NCI-H1105 (cell line): Measurements from ENCODE around the gene ACBD6.

Experiments used
- DNase-seq: peaks from one replicate; lab custom pipeline; 2025; lab: John Stamatoyannopoulos, UW

Gene ACBD6

DNA sequence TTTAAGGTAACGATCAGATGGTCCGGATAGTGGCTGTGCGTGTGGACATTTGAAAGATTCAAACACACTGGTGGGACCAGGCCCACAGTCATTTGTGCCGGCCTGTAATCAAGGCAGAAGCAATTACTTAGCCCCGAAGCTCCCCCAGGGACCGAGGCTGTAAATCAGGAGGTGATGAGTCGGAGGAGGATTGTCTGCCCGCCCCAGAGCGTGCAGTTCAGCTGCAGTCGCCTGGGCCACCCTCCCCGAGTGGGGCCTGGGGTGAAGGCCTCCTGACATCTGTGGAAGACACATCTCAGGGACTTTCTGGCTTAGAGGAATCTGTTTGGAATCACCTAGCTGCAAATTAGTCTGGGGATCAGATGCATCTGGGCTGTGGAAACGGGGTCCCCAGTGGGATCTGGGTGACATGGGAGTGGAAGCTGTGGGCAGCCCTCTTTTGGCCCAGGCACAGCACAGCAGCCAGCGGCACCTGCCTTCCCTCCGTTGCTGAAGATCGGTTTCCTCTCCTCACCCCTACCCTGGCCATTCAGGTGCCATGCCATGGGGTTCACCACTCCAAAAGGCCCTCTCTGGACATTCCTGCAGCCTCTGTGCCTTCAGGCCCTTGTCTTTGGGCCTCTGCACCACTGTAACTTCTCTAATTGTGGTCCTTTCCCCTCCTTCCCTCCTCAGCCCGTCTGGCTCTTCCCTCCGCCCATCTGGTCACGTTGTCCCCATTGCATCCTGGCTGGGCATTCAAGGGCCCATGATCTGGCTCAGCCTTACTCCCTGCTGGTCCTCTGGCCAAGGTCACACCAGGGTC, 246.6 kb downstream of the ACBD6 start:
- no peak for DNase-seq

DNA sequence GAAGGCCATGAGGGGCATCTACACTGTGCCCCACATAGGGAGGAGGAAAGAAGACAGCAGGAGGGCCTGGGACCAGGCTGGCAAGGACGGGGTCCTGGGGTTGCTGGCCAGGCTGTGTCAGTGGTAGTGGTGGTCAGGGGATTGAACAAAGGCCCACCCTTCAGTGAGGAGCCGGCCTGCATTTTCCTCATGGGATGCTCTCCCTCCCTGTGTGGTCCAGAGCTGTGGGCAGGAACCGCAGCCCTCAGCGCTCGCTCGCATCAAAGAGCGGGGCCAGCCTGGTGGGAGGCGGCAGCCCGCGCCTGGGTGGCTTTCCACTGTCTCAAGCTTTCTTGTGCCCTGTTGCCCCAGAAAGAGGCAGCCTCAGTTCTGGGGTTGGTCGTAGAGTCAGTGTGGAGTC, 247.5 kb downstream of the ACBD6 start:
- no peak for DNase-seq

DNA sequence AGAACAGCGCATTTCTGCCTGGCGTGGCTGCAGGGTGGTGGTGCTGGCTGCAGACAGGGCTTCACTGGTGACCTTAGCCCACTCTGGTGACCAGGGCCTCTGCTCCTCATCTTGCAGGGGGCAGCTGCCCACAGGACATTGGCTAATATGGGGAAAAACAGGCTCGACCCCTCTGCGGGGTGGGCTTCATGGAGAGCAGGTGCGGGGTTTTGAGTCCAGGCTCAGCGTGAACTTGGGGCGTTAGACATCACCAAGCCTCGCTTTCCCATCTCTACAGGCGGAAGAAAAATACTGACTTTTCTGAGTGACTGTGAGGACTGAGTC, 247.9 kb downstream of the ACBD6 start:
- DNase-seq, result no peak

DNA sequence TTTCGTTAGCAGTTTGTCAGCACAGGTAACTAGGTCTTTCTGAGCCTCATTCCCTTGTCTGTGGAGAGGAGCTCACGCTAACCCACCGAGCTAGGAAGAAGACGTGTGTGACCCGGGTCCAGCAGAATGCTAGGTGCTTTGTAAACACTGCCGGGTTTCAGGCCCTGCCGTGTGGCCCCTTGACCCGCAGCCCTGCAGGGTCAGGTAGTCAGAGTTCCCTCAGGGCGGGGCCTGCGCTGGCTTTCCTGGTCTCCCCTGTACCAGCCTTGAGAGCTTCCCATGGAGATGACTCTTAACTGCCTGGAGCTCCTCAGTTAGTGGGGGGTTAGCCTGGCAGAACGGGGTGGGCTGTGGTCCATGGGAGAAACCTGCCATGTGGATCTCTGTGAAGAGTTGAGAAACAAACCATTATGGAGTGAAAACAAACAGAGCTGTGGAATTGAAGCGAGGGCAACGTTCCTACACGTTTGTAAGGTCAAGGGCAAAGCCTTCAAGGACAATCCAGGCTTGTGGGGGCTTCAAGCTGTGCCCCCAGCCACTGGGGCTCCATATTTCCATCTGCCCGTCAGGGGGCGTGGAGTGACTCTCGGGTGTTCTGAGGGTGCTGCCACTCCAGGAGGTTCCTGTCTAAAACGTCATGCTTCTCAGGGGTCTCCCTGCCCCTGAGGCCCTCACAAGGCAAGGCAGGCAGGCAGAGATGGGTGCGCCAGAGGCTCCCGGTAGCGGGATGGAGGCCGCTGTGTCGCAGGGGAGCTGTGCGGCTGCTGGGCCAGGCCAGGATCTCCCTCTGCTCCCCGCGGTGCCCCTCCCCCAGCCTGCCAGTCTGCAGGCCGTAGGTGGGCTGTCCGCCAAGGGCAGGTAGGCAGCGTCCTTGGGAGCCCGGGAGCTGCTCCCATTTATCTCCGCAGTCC, 248.5 kb downstream of the ACBD6 start:
- no peak for DNase-seq

DNA sequence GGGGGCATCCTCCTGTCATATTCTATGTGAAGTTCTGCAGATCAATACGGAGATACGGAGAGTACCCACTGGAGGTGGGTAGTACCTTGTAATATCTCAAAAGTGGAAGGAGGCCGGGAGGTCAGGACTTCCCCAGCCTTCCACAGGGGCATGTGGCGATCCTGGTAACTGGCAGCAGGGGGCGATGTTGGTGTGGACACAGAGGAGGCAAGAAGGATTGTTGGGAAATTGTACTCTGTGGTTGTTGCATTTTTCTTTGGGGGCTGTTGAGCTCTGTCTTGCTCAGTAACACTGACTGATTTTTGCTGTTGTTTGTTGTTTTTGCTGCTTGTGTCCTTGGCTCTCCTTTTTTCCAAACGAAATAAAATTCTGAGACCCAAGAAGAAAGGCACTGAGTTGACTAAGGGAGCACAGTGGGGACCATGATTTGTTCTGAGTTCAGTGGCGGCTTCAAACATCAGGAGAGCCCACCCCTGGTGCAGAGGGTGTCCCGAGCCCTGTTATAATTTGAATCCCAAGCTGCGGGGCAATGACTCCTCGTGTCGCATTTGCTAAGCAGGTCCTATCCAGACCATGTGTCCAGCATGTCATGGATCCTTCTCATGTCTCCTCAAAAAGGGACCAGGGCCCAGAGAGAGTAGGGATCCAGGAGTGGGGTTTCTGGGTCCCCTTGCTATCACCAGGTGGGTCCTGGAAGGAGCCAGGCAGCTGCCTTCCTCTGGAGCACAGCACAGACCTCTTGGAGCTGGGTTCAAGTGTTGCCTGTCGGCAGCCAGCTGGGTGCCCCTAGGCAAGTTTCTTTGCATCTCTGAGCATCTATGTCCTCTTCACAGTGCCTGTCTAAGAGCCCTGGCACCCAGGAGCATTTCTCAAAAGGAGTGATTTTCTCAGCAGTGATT, 249.5 kb downstream of the ACBD6 start:
- peak; percentile 24 for DNase-seq

DNA sequence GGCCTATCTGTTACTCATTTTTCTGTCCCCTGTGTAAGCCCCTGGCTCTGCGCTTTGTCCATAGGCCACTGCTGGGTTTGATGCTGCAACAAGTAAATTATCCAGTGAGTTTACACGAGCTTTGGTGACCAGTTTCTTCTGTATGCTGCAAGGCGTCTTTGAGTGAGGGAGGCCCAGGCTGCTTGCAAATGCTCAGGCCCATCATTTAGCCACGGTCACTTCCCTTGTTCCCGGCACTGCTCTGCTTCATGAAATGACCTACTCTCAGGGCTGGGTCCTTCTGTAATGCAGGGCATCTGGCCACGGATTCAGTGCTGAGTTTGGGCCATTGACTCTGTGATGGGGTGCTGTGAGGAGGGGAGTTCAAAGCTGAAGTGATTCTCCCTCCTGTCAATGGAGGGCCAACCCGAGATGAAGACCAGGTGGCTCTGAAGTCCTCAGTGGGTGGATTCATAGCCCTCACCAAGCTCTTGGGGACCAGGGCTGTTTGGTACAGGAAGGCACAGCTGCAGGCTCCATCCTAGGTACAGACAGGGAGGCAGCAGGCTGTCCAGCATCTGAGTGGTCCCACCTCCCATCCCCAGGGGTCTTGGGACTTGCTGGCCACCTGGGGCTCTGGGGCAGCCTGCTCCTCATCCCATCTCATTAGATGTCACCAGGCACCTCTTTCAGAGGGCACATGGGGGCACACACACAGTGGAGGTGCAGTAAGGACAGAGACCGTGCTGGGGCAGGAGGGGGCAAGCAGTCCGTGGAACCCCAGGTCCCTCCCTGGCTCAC, 250.7 kb downstream of the ACBD6 start:
- DNase-seq, result no peak

DNA sequence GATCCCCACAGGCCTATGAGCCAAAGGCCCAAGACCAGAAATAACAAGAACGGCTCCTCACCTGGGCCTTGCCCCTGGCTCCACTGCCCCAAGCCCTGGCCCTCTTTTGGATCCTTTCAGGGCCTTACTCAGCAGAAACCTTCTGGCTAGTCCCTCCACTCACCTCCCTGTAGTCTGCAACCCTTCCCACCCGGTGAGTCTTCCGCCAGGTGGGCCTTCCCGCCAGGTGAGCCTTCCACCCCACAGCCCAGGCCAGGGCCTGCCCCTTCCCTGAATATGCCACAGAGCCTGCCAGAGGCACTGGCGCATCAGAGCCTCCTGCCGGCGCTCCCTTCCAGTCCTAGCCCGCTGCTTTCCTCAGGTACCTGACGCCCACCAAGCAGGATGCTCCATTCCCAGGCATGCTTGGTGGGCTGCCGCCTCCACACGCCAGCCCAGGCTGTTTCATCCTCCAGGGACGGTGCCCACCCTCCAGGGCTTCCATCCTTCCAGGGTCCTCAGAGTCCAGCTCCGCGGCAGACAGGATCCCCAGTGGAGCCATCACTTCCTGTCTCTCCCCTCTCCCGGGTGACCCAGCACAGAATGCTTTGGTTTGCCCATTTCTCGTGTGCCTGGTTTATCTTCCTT, 251.4 kb downstream of the ACBD6 start:
- DNase-seq, result no peak

DNA sequence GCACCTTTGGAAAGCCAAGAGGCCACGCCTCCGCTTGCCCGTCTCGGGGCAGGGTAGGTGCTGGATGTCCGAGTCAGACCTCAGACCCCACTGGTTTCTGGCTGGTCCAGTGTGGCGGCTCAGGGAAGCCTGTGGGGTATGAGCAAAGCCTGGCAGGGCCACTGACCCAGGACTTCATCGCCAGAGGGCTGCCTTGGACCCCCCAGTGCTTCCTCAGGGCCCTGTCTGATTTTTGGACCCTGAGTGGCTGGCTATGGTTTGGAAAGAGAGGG, 251.9 kb downstream of the ACBD6 start:
- no peak for DNase-seq

DNA sequence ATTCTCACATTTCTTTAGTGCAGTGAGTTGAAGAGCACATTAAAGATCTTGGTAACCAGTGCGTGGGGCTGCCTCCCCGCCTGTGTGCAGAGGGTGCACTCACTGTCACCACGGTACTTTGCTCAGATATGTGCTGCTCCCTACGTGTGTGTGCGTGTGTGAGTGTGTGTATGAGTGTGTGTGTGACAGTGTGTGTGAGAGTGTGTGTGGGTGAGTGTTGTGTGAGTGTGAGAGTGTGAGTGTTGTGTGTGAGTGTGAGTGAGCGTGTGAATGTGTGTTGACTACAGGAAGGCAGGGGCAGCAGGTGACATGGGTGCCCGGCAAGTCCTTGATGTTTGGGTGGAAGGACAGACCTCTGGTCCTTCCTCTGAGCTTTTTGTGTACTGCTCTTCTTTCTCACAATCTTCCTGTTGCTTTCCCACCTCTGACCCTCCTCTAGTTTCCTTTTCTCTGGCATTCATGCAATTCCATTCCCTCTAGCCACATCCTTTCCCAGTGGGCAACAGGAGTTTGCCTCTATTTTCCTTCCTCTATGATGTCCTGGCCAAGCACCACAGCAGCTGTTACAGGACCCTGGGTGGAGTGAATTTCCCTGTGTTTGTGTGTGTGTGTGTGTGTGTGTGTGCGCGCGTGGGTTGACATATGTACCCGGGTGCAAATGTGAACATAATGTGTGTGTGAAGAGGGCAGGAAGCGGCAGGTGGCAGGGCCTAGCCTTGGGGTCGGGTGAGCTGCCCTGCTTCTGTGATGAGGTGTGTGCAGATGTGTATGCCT, 252.5 kb downstream of the ACBD6 start:
- no peak for DNase-seq

DNA sequence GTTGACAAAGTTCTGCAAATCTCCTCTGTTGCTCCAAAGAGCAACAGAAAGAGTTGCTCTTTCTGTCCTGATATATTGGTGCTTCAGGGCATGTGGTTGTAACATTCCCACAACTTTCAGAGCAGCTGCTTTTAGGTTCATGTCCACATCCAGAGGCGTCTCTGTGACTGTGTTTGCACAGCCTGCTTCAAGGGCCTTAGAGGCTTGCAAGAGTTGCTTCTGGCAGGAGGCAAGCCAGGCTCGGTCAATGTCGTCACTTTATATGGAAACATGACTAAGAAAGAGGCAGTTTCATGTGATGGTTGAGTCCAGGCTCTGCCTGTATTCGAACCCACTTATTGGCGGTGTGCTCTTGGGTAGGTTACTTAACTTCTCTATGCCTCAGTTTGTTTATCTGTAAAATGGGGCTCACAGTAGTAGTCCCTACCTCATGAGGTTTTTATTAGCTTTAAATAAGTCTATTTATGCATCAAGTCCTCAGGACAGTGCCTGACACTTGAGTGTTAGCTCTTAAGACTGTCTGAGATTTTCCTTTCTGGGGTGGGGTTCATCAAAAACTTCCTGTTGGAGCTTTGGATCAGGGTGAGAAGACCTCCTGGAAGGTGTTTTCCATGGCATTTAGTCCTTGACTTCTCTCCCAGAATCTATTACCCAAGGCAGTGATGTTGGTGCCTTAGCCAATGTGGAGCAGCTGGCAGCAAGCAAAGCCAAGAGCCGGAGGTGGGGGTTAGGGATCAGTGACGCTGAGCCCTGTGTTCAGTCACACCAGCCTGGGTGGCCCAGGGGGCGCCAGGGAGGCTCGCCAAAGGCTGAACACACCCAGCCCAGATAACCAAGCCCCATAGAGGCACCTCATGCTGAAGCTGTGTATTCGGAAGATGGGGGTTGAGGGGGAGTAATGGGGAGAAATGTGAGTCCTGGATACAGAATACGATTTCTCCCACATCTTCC, 253.4 kb downstream of the ACBD6 start:
- no peak for DNase-seq

DNA sequence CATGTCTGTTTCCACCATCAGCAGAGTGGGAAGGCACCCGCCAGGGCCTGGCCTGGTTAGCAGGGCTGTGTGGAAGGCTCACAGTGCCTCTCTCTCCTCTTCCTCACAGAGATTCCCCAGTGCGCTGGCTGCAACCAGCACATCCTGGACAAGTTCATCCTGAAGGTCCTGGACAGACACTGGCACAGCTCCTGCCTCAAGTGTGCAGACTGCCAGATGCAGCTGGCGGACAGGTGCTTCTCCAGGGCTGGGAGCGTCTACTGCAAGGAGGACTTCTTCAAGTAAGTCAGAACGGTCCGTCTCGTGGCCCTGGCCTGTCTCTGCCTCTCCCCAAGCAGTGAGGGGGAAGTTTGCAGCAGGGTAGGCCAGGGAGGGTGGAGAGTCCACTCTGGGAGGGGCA, 254.2 kb downstream of the ACBD6 start:
- no peak for DNase-seq

DNA sequence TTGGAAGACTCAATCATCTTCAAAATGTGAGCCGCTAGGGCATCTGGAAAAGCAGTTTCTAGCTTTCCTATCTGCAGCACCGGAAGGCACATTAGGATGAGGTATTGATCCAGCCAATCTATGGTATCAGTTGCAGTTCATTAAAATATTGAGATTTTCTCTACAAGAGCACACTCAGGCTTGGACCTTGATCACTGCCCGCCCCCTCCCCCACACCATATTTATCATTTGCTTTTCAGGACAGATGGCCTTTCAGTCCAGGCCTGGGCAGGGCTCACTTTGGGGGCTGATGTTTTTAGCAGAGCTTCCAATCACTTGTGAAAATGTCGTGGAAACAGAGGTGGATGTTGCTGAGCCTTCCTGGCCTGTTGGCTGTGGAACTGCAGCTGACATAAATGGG, 254.8 kb downstream of the ACBD6 start:
- DNase-seq, result no peak

DNA sequence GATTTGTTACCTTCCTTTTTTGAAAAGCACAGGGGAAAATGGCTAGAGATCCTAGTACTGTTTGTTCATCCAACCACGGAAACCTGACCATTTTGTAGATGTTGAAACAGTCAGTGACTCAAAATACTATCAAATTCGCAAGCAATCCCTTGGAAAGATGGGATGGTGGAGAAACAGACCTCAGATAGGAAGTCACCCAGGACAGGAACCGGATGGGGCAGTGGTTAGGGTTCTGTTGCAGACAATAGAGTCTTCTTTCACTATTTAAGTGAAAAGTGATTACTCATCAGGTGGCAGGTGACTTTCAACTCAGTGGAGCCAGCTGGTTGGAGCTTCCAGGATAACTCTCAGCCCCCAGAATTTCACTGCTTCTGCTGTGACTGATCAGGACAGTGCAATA, 255.3 kb downstream of the ACBD6 start:
- no peak for DNase-seq

DNA sequence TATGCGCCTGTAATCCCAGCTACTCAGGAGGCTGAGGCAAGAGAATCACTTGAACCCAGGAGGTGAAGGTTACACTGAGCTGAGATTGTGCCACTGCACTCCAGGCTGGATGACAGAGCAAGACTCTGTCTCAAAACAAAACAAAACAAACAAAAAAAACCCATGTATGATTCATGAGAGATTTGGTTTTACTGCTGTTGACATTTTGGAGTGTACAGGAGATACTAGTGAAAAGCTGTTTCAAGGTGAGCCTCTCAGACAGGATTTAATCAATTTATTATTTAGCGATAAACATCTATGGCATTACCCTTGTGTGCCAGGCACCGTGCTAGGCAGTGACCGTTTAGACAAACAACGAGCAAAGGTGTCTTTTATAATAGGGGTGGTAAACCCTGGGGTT, 255.8 kb downstream of the ACBD6 start:
- no peak for DNase-seq

DNA sequence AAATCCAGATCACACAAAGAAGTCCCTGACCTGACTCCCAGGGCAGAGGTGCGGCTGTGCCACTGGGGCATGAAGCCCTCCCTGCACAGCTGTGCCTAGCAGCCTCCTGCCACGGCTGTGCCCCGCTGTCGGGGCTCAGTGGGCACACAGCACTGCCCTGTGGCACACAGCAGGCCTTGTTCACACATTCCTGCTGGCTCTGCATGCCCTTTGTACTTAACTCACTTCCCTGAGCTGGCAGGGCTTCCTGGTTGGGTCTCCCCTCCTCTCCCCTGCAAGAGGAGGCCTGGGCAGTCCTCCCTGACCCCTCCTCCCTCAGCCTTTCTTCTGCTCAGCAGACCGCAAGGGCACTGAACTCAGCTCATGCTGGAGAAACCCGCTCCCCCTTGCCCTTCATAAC, 257.5 kb downstream of the ACBD6 start:
- DNase-seq, result no peak

DNA sequence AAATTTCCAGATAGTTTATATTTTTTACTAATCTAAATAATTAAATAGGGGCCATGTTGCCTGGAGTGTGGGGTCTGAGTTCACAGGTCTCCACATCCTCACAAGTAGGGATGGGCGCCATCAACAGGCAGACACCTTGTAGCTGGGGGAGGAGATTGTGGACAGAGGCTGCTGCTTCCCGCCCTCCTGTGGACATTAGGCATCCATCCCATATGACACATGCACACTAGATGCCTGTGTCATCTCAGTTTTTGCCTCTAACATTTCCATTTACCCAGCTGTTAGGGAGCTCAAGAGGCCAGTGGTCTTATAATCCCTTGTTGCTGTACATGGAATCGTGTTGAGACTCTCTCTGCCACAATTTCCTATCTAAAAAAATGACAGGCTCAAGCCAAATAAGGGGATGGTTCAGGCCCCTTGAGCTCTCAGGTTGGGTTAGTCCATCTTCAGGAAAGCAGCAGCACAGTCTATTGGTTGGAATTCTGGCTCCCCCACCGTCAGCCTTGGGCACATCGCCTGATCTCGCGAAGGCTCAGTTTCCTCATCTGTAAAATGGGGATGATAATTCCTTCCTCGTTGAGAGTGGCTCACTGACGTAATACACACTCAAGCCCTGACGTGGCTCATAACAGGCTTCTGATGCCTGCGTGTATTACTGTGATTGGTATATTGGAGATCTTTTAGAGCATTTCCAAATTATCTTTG, 258.7 kb downstream of the ACBD6 start:
- no peak for DNase-seq

DNA sequence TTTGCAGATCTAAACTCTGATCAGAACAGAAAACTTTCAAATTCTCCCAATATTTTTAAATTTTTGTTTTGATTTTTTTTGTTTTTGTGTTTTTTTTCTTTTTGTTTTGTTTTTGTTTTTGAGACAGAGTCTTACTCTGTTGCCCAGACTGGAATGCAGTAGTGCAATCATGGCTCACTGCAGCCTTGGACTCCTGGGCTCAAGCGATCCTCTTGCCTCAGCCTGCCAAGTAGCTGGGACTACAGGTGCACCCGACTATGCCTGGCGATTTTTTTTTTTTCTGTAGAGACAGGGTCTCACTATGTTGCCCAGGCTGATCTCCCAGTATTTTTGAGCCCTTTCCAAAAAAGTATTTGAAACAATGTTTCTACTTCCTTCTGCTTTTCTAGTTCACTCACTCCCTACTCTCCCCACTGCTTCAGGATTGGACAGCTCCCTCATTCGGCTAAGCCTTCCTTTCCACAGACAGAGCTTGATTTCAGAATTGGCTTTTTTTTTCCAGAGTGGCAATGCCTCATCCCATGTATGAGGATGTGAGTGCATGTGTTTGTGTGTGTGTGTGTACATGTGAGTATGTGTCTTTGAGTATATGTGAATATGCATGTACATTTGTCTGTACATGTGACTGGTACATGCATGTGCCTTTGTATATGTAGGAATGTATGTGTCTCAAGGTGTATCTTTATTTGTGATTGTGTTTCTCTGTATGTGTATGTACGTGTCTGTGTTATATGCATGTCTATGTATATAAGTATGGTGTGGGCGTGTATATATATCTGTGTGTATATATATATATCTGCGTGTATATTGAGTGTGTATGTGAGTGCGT, 260.4 kb downstream of the ACBD6 start:
- DNase-seq, result no peak
